Activated naive CD4-positive, alpha-beta T cell treated with anti-CD3 and anti-CD28 coated beads, Interleukin-2, amount 10 ng/mL, durations not matched to agents 7 days and 5 days (primary cell): ENCODE measurements around the gene NPY4R2.
"Not testable (repeated sequence)": the region's sequence is repeated elsewhere in the genome, so short reads cannot be mapped to it uniquely, and the experiment has no call there.

ENCODE experiments used
- CTCF ChIA-PET: fragments of 350-600 bp; sonication (Branson Sonifier 250); formaldehyde crosslinking; loops from one replicate; lab custom pipeline; 2021; ENCODE audit warnings: antibody characterized with exemption; lab: Charles Lee
- DNase-seq: peaks from one replicate; pipeline ENCODE4 v3.0.0-alpha.2; 2020
- H3K27ac Mint-ChIP-seq: one replicate; pipeline ENCODE4 v1.8.0; 2021; ENCODE audit warnings: mild to moderate bottlenecking, moderate library complexity, mixed read lengths
- H3K27me3 Mint-ChIP-seq: one replicate; pipeline ENCODE4 v1.8.0; 2021; ENCODE audit warnings: mild to moderate bottlenecking, mixed read lengths
- H3K36me3 Mint-ChIP-seq: one replicate; pipeline ENCODE4 v1.8.0; 2021; ENCODE audit warnings: mixed read lengths
- H3K4me1 Mint-ChIP-seq: one replicate; pipeline ENCODE4 v1.8.0; 2021; ENCODE audit warnings: mixed read lengths
- H3K4me3 Mint-ChIP-seq: one replicate; pipeline ENCODE4 v1.8.0; 2021; ENCODE audit warnings: mild to moderate bottlenecking, moderate library complexity, mixed read lengths
- H3K9me3 Mint-ChIP-seq: one replicate; pipeline ENCODE4 v1.8.0; 2021; ENCODE audit warnings: mixed read lengths

Gene NPY4R2

GRCh38 chr10:47915849-47916548 lies 2.5 kb upstream of the NPY4R2 start:
- H3K4me1 Mint-ChIP-seq, CTCF ChIA-PET, H3K27me3 Mint-ChIP-seq, H3K9me3 Mint-ChIP-seq, H3K36me3 Mint-ChIP-seq, H3K27ac Mint-ChIP-seq, DNase-seq, H3K4me3 Mint-ChIP-seq: not testable (repeated sequence)

- not testable (repeated sequence) for DNase-seq, H3K27me3 Mint-ChIP-seq
Measured at GRCh38 chr10:47920610-47921009, 2.1 kb downstream of the NPY4R2 start.

GRCh38 chr10:47922503-47922902 lies 4.0 kb downstream of the NPY4R2 start:
- H3K4me3 Mint-ChIP-seq, H3K9me3 Mint-ChIP-seq, DNase-seq, H3K27me3 Mint-ChIP-seq, H3K4me1 Mint-ChIP-seq, H3K36me3 Mint-ChIP-seq, CTCF ChIA-PET, H3K27ac Mint-ChIP-seq: not testable (repeated sequence)

More at GRCh38 chr10:47920610-47921009, 2.1 kb downstream of the NPY4R2 start:
- H3K9me3 Mint-ChIP-seq, H3K36me3 Mint-ChIP-seq, CTCF ChIA-PET, H3K27ac Mint-ChIP-seq, H3K4me3 Mint-ChIP-seq, H3K4me1 Mint-ChIP-seq: not testable (repeated sequence)

GRCh38 chr10:47924628-47925027 lies 6.2 kb downstream of the NPY4R2 start:
- not testable (repeated sequence) for H3K9me3 Mint-ChIP-seq

GRCh38 chr10:47927147-47927916 lies 8.9 kb downstream of the NPY4R2 start:
- H3K27me3 Mint-ChIP-seq, H3K27ac Mint-ChIP-seq, DNase-seq, CTCF ChIA-PET, H3K4me3 Mint-ChIP-seq, H3K4me1 Mint-ChIP-seq, H3K9me3 Mint-ChIP-seq, H3K36me3 Mint-ChIP-seq: not testable (repeated sequence)

More at GRCh38 chr10:47924628-47925027, 6.2 kb downstream of the NPY4R2 start:
- H3K27me3 Mint-ChIP-seq, DNase-seq, H3K4me3 Mint-ChIP-seq, CTCF ChIA-PET, H3K4me1 Mint-ChIP-seq, H3K36me3 Mint-ChIP-seq, H3K27ac Mint-ChIP-seq: not testable (repeated sequence)

- H3K4me1 Mint-ChIP-seq, H3K4me3 Mint-ChIP-seq, DNase-seq, H3K9me3 Mint-ChIP-seq, H3K27ac Mint-ChIP-seq, H3K27me3 Mint-ChIP-seq, CTCF ChIA-PET, H3K36me3 Mint-ChIP-seq: not testable (repeated sequence)
Measured at GRCh38 chr10:47928225-47928624, 9.8 kb downstream of the NPY4R2 start.

- H3K36me3 Mint-ChIP-seq, H3K4me1 Mint-ChIP-seq, H3K27ac Mint-ChIP-seq, CTCF ChIA-PET, H3K9me3 Mint-ChIP-seq, H3K27me3 Mint-ChIP-seq, H3K4me3 Mint-ChIP-seq, DNase-seq: not testable (repeated sequence)
Measured at GRCh38 chr10:47932824-47933223, 14.4 kb downstream of the NPY4R2 start.

- H3K36me3 Mint-ChIP-seq, H3K27ac Mint-ChIP-seq, H3K27me3 Mint-ChIP-seq, CTCF ChIA-PET, H3K4me1 Mint-ChIP-seq, H3K9me3 Mint-ChIP-seq, H3K4me3 Mint-ChIP-seq, DNase-seq: not testable (repeated sequence)
Measured at GRCh38 chr10:47933462-47933861, 15.0 kb downstream of the NPY4R2 start.

GRCh38 chr10:47936772-47937228 lies 18.3 kb downstream of the NPY4R2 start:
- DNase-seq, H3K27me3 Mint-ChIP-seq, H3K4me1 Mint-ChIP-seq, CTCF ChIA-PET, H3K27ac Mint-ChIP-seq, H3K4me3 Mint-ChIP-seq, H3K36me3 Mint-ChIP-seq, H3K9me3 Mint-ChIP-seq: not testable (repeated sequence)

GRCh38 chr10:47937634-47938033 lies 19.2 kb downstream of the NPY4R2 start:
- H3K36me3 Mint-ChIP-seq, H3K4me1 Mint-ChIP-seq, H3K9me3 Mint-ChIP-seq, CTCF ChIA-PET, H3K27me3 Mint-ChIP-seq, DNase-seq, H3K4me3 Mint-ChIP-seq, H3K27ac Mint-ChIP-seq: not testable (repeated sequence)

GRCh38 chr10:47940821-47941220 lies 22.4 kb downstream of the NPY4R2 start:
- H3K36me3 Mint-ChIP-seq, H3K4me1 Mint-ChIP-seq, H3K27me3 Mint-ChIP-seq, DNase-seq, H3K27ac Mint-ChIP-seq, H3K4me3 Mint-ChIP-seq, H3K9me3 Mint-ChIP-seq, CTCF ChIA-PET: not testable (repeated sequence)

GRCh38 chr10:47941379-47941778 lies 22.9 kb downstream of the NPY4R2 start:
- CTCF ChIA-PET, H3K4me3 Mint-ChIP-seq, H3K9me3 Mint-ChIP-seq, DNase-seq, H3K4me1 Mint-ChIP-seq, H3K36me3 Mint-ChIP-seq, H3K27ac Mint-ChIP-seq, H3K27me3 Mint-ChIP-seq: not testable (repeated sequence)

- H3K27me3 Mint-ChIP-seq, H3K36me3 Mint-ChIP-seq, H3K4me3 Mint-ChIP-seq, DNase-seq, CTCF ChIA-PET, H3K9me3 Mint-ChIP-seq, H3K27ac Mint-ChIP-seq, H3K4me1 Mint-ChIP-seq: not testable (repeated sequence)
Measured at GRCh38 chr10:47942351-47943019, 24.0 kb downstream of the NPY4R2 start.

- H3K27ac Mint-ChIP-seq, DNase-seq, H3K4me3 Mint-ChIP-seq, CTCF ChIA-PET, H3K36me3 Mint-ChIP-seq, H3K4me1 Mint-ChIP-seq, H3K9me3 Mint-ChIP-seq, H3K27me3 Mint-ChIP-seq: not testable (repeated sequence)
Measured at GRCh38 chr10:47943328-47943727, 24.9 kb downstream of the NPY4R2 start.

GRCh38 chr10:47947424-47947823 lies 29.0 kb downstream of the NPY4R2 start:
- H3K36me3 Mint-ChIP-seq, H3K9me3 Mint-ChIP-seq, H3K4me3 Mint-ChIP-seq, DNase-seq, H3K27me3 Mint-ChIP-seq, CTCF ChIA-PET, H3K4me1 Mint-ChIP-seq, H3K27ac Mint-ChIP-seq: not testable (repeated sequence)
